PFSK-1 (cell line): ENCODE measurements around the gene CENPE.

Source experiments
- POLR2AphosphoS5 ChIP-seq: IDR thresholded peaks from 2 replicates; pipeline ENCODE4 v1.6.1; 2012; ENCODE audit warnings: low read depth, mild to moderate bottlenecking, control low read depth, low read length, moderate library complexity
- REST ChIP-seq, 2 experiments: IDR thresholded peaks; 2 replicates each; pipeline versions ENCODE4 v1.6.1 to v1.8.0; 2011 to 2012; ENCODE audit warnings: low read depth in 2 of 2, low read length in 2 of 2, control low read depth in 1 of 2, inconsistent platforms in 1 of 2, mild to moderate bottlenecking in 1 of 2, moderate library complexity in 1 of 2; ENCODE audit not compliant: insufficient read depth in 1 of 2
- TAF1 ChIP-seq: IDR thresholded peaks from 2 replicates; pipeline ENCODE4 v1.6.1; 2012; ENCODE audit warnings: low read length, control low read depth, borderline replicate concordance; ENCODE audit not compliant: insufficient read depth

GRCh38 chr4:103137446-103137827, 60.7 kb downstream of the CENPE start:
- TF ChIP-seq REST (IDR thresholded peaks at IDR 0.05; ENCODE audit: insufficient read depth in 1 of 2, low read depth in 2 of 2, low read length in 2 of 2) = no peak
- no peak for TF ChIP-seq TAF1
- no peak for TF ChIP-seq POLR2AphosphoS5
